Measurements from ENCODE around the gene PSMA7.

DNA sequence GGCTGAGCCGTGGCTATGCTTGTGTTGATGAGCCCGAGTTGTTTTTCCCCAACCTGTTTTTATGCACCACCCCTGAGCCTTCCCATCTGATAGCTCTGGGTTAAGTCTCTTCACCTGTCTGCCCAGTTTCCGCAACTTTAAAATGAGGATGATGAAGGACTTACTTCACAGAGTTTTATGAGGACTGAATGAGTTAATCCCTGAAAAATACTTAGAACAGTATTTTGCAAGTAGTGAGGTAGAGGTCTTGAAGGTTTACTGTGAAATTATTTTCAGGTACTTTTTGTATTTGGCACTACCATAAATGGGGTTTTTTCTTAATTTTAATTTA lies 42.9 kb upstream of the PSMA7 start:
- TF ChIP-seq, protein P1, sequence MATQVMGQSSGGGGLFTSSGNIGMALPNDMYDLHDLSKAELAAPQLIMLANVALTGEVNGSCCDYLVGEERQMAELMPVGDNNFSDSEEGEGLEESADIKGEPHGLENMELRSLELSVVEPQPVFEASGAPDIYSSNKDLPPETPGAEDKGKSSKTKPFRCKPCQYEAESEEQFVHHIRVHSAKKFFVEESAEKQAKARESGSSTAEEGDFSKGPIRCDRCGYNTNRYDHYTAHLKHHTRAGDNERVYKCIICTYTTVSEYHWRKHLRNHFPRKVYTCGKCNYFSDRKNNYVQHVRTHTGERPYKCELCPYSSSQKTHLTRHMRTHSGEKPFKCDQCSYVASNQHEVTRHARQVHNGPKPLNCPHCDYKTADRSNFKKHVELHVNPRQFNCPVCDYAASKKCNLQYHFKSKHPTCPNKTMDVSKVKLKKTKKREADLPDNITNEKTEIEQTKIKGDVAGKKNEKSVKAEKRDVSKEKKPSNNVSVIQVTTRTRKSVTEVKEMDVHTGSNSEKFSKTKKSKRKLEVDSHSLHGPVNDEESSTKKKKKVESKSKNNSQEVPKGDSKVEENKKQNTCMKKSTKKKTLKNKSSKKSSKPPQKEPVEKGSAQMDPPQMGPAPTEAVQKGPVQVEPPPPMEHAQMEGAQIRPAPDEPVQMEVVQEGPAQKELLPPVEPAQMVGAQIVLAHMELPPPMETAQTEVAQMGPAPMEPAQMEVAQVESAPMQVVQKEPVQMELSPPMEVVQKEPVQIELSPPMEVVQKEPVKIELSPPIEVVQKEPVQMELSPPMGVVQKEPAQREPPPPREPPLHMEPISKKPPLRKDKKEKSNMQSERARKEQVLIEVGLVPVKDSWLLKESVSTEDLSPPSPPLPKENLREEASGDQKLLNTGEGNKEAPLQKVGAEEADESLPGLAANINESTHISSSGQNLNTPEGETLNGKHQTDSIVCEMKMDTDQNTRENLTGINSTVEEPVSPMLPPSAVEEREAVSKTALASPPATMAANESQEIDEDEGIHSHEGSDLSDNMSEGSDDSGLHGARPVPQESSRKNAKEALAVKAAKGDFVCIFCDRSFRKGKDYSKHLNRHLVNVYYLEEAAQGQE (IDR thresholded peaks at IDR 0.05) = no peak
- TF ChIP-seq SP1 (IDR thresholded peaks at IDR 0.05) (no peak), GABPA (IDR thresholded peaks at IDR 0.05 in 1 of 2, conservative IDR thresholded peaks at IDR 0.05 in 1 of 2) (no peak), NR2F2 (IDR thresholded peaks at IDR 0.05) (no peak), YY1 (IDR thresholded peaks at IDR 0.05) (no peak), TAF1 (conservative IDR thresholded peaks at IDR 0.05) (no peak), RXRA (IDR thresholded peaks at IDR 0.05) (no peak), RAD21 (IDR thresholded peaks at IDR 0.05) (no peak), FOXA1 (IDR thresholded peaks at IDR 0.05) (no peak)
- TF ChIP-seq, protein P2, sequence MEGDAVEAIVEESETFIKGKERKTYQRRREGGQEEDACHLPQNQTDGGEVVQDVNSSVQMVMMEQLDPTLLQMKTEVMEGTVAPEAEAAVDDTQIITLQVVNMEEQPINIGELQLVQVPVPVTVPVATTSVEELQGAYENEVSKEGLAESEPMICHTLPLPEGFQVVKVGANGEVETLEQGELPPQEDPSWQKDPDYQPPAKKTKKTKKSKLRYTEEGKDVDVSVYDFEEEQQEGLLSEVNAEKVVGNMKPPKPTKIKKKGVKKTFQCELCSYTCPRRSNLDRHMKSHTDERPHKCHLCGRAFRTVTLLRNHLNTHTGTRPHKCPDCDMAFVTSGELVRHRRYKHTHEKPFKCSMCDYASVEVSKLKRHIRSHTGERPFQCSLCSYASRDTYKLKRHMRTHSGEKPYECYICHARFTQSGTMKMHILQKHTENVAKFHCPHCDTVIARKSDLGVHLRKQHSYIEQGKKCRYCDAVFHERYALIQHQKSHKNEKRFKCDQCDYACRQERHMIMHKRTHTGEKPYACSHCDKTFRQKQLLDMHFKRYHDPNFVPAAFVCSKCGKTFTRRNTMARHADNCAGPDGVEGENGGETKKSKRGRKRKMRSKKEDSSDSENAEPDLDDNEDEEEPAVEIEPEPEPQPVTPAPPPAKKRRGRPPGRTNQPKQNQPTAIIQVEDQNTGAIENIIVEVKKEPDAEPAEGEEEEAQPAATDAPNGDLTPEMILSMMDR (IDR thresholded peaks at IDR 0.05; ENCODE audit: low read depth, low read length, missing input control) = no peak
- TF ChIP-seq, protein P3, sequence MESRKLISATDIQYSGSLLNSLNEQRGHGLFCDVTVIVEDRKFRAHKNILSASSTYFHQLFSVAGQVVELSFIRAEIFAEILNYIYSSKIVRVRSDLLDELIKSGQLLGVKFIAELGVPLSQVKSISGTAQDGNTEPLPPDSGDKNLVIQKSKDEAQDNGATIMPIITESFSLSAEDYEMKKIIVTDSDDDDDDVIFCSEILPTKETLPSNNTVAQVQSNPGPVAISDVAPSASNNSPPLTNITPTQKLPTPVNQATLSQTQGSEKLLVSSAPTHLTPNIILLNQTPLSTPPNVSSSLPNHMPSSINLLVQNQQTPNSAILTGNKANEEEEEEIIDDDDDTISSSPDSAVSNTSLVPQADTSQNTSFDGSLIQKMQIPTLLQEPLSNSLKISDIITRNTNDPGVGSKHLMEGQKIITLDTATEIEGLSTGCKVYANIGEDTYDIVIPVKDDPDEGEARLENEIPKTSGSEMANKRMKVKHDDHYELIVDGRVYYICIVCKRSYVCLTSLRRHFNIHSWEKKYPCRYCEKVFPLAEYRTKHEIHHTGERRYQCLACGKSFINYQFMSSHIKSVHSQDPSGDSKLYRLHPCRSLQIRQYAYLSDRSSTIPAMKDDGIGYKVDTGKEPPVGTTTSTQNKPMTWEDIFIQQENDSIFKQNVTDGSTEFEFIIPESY (IDR thresholded peaks at IDR 0.05) = no peak
- TF ChIP-seq, protein P4, sequence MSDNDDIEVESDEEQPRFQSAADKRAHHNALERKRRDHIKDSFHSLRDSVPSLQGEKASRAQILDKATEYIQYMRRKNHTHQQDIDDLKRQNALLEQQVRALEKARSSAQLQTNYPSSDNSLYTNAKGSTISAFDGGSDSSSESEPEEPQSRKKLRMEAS (IDR thresholded peaks at IDR 0.05) = no peak

Measured in liver (tissue), 3 donors.